HepG2 (cell line): ENCODE results near the gene PRSS2.

Experiments used
- CREB3 ChIP-seq: sonication (generic); formaldehyde crosslinking; IDR thresholded peaks from 2 replicates; pipeline ENCODE4 v1.5.0; 2020; ENCODE audit warnings: missing genetic modification reagents
- CTCF ChIP-seq: sonication (generic); formaldehyde crosslinking; IDR thresholded peaks from 2 replicates; pipeline ENCODE4 v1.5.0; 2020; ENCODE audit warnings: mild to moderate bottlenecking, missing genetic modification reagents, moderate library complexity
- FOXM1 ChIP-seq: sonication (generic); formaldehyde crosslinking; IDR thresholded peaks from 2 replicates; pipeline ENCODE4 v1.5.0; 2020; ENCODE audit warnings: missing genetic modification reagents
- HMGXB4 ChIP-seq, 2 experiments: sonication (generic) in 1 of 2; formaldehyde crosslinking in 1 of 2; IDR thresholded peaks; 2 replicates each; pipeline versions ENCODE4 v1.4.0 to v1.6.1; 2018 to 2020; ENCODE audit warnings: missing genetic modification reagents in 2 of 2, borderline replicate concordance in 1 of 2, low read depth in 1 of 2, mild to moderate bottlenecking in 1 of 2, missing biosample characterization in 1 of 2
- KLF12 ChIP-seq: sonication (generic); formaldehyde crosslinking; IDR thresholded peaks from 2 replicates; pipeline ENCODE4 v1.4.0; 2020; ENCODE audit warnings: missing genetic modification reagents, borderline replicate concordance
- MIXL1 ChIP-seq: IDR thresholded peaks from 2 replicates; pipeline ENCODE4 v1.6.1; 2016
- MYC ChIP-seq: sonication (generic); formaldehyde crosslinking; IDR thresholded peaks from 2 replicates; pipeline ENCODE4 v1.9.0; 2021; ENCODE audit warnings: missing genetic modification reagents, borderline replicate concordance
- RAD21 ChIP-seq: fragments of 450-650 bp; formaldehyde crosslinking; IDR thresholded peaks from 2 replicates; pipeline ENCODE4 v1.5.0; 2020; ENCODE audit warnings: mild to moderate bottlenecking
- TARDBP ChIP-seq: sonication (generic); formaldehyde crosslinking; IDR thresholded peaks from 2 replicates; pipeline ENCODE4 v1.8.0; 2022; ENCODE audit warnings: mild to moderate bottlenecking, missing genetic modification reagents
- ZBTB7A ChIP-seq: sonication (generic); formaldehyde crosslinking; IDR thresholded peaks from 2 replicates; pipeline ENCODE4 v1.8.0; 2022; ENCODE audit warnings: mild to moderate bottlenecking, missing genetic modification reagents
- ZNF317 ChIP-seq: sonication (generic); formaldehyde crosslinking; IDR thresholded peaks from 2 replicates; pipeline ENCODE4 v1.5.0; 2020; ENCODE audit warnings: mild to moderate bottlenecking, missing genetic modification reagents
- ZNF619 ChIP-seq: sonication (generic); formaldehyde crosslinking; IDR thresholded peaks from 2 replicates; pipeline ENCODE4 v1.4.0; 2020; ENCODE audit warnings: mild to moderate bottlenecking, missing genetic modification reagents
- ZNF740 ChIP-seq: sonication (generic); formaldehyde crosslinking; IDR thresholded peaks from 2 replicates; pipeline ENCODE4 v1.4.0; 2020; ENCODE audit warnings: missing genetic modification reagents

- no peak for TF ChIP-seq CREB3
- no peak for TF ChIP-seq ZNF740
- TF ChIP-seq TARDBP (CRISPR knock-in tag) = no peak
- no peak for TF ChIP-seq MIXL1 (CRISPR knock-in tag)
- no peak for TF ChIP-seq KLF12
- no peak for TF ChIP-seq CTCF (CRISPR knock-in tag)
- no peak for TF ChIP-seq ZBTB7A (CRISPR knock-in tag)
- TF ChIP-seq RAD21 (CRISPR knock-in tag) = no peak
- TF ChIP-seq ZNF619 (CRISPR knock-in tag) = no peak
- no peak for TF ChIP-seq FOXM1 (CRISPR knock-in tag)
- TF ChIP-seq MYC (CRISPR knock-in tag) = no peak
- TF ChIP-seq ZNF317 (CRISPR knock-in tag) = no peak
- TF ChIP-seq HMGXB4 (CRISPR knock-in tag; IDR thresholded peaks at IDR 0.05; ENCODE audit: borderline replicate concordance in 1 of 2, low read depth in 1 of 2) = no peak
Observed at GRCh38 chr7:142745091-142745635, 25.6 kb upstream of the PRSS2 start.
